Fibroblast of pulmonary artery (primary cell): ENCODE measurements around the gene MT1G.
"Not testable (repeated sequence)": the region's sequence is repeated elsewhere in the genome, so short reads cannot be mapped to it uniquely, and the experiment has no call there.

ENCODE experiments used
- DNase-seq: peaks from one replicate; pipeline ENCODE4 v3.0.0-alpha.2; 2010; ENCODE audit warnings: low read depth
- H3K4me3 ChIP-seq: replicated peaks from 2 replicates; pipeline ENCODE4 v1.5.1; 2011; ENCODE audit warnings: low read depth, mild to moderate bottlenecking, control low read depth, low read length, moderate library complexity
- CTCF ChIP-seq: IDR thresholded peaks from 2 replicates; pipeline ENCODE4 v1.5.1; 2011; ENCODE audit warnings: mild to moderate bottlenecking, control low read depth, low read length, inconsistent platforms; ENCODE audit errors: missing control alignments

The MT1G gene

GRCh38 chr16:56628486-56629350 lies 39.1 kb downstream of the MT1G start:
- no peak for TF ChIP-seq CTCF
- H3K4me3 ChIP-seq, result no peak overlapping the region
- no peak for DNase-seq

- peak overlapping the region; percentile 66 for H3K4me3 ChIP-seq
- TF ChIP-seq CTCF, result no peak
- DNase-seq, result no peak
These were observed 41.2 kb downstream of the MT1G start for GRCh38 chr16:56626685-56627084.

- DNase-seq, result peak; percentile 79
- no peak for TF ChIP-seq CTCF
- peak overlapping the region; percentile 66 for H3K4me3 ChIP-seq
These were observed 41.8 kb downstream of the MT1G start for GRCh38 chr16:56625943-56626654.

GRCh38 chr16:56625140-56625942 lies 42.5 kb downstream of the MT1G start, which contains the start of gene MT1E:
Gene MT1E (plus strand): TSS chr16:56625781. CDS start chr16:56625852, 71 bp downstream.
- H3K4me3 ChIP-seq, result peak within 1 kb of the TSS; percentile 66
- TF ChIP-seq CTCF, result no peak
- peak; percentile 82 for DNase-seq

GRCh38 chr16:56623637-56624036 lies 44.2 kb downstream of the MT1G start:
- no peak for TF ChIP-seq CTCF
- no peak for DNase-seq
- H3K4me3 ChIP-seq, result no peak overlapping the region

- not testable (repeated sequence) for H3K4me3 ChIP-seq, DNase-seq
These were observed 44.7 kb downstream of the MT1G start for GRCh38 chr16:56623184-56623583.

GRCh38 chr16:56621665-56622445 lies 46.0 kb downstream of the MT1G start:
- DNase-seq, H3K4me3 ChIP-seq: not testable (repeated sequence)
